GM12801 (cell line): ENCODE results near the gene GAP43.

ENCODE experiments used
- CTCF ChIP-seq: IDR thresholded peaks from one replicate; pipeline ENCODE4 v1.5.1; 2011; ENCODE audit warnings: control low read depth; ENCODE audit not compliant: insufficient read length; ENCODE audit errors: extremely low read depth

The GAP43 gene

GRCh38 chr3:115758076-115758763, 134.9 kb downstream of the GAP43 start:
- no peak for TF ChIP-seq CTCF

GRCh38 chr3:115760716-115761115, 137.4 kb downstream of the GAP43 start:
- TF ChIP-seq CTCF = no peak

- no peak for TF ChIP-seq CTCF
Observed at GRCh38 chr3:115761927-115762305, 138.6 kb downstream of the GAP43 start.

- TF ChIP-seq CTCF = no peak
Observed at GRCh38 chr3:115766587-115767482, 143.5 kb downstream of the GAP43 start.

- TF ChIP-seq CTCF = no peak
Observed at GRCh38 chr3:115768661-115769060, 145.4 kb downstream of the GAP43 start.
